Kidney tubule cell (primary cell): ENCODE measurements around the gene MCCC1.
"Not testable (repeated sequence)": the region's sequence is repeated elsewhere in the genome, so short reads cannot be mapped to it uniquely, and the experiment has no call there.

Source experiments
- DNase-seq: peaks from one replicate; pipeline ENCODE4 v3.0.0-alpha.2; 2018; ENCODE audit warnings: low spot score

MCCC1 gene

DNA sequence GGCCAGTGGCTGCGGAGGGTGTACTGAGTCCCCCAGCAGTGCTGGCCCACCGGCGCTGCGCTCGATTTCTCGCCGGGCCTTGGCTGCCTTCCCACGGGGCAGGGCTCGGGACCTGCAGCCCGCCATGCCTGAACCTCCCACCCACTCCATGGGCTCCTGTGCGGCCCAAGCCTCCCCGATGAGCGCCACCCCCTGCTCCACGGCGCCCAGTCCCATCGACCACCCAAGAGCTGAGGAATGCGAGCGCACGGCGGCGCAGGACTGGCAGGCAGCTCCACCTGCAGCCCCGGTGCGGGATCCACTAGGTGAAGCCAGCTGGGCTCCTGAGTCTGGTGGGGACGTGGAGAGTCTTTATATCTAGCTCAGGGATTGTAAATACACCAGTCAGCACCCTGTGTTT, 1.7 kb upstream of the MCCC1 start:
- DNase-seq, result not testable (repeated sequence)

DNA sequence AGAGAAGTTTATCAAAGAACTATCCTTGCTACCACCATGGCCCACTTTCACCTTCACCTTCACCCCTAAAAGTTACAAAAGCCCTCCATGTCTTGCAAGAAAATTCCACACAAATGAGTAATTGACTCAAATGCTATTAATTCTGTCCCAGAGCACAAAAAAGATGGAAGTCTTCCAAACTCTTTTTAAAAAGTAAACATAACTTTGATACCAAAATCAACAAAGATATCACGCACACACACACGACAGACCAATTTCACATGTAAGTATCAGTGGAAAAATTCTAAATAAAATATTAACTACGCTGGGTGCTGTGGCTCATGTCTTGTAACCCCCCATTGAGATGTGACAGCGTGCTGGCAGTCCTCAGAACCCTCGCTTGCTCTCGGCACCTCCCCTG, 1.1 kb upstream of the MCCC1 start:
- no peak for DNase-seq

DNA sequence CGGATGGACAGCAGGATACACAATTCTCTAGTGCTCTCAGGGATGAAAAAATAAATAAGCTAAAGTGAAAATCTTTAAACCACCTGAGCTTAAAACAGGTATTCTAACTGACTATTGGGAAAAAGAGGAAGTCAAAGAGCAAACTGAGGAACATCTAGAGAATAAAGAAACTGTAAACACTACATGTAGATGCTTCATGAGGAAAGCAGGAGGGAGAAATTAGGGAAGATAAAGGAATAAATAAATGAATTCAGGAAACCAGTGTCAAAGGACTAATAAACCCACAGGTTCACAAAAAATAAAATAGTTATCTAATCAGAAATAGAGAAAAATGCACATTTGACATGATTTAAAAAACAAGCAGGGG, 525 bp upstream of the MCCC1 start:
- no peak for DNase-seq

DNA sequence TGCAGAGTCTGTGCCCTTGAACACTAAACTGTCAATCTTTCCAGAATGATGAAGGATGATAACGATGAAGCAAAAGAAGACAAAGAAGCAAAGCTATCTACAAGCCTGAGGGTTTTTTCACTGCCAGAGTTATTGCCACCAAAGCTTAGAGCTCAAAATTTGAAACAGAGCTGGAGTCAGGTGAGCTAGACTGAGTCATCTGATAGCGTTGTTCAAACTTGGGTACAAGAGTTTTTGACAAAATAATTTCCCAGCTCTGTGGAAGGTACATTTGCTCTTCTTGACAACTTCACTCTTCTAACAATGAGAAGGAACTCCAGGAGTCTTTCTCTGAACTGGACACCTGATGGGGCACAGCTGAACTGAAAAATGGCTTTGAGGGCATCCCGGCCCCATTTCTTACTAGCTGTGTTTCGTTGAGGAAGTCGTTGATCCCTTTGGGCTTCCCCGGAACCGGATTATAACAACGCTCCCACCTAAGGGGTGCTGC, 715 bp downstream of the MCCC1 start:
- DNase-seq, result peak; percentile 44

DNA sequence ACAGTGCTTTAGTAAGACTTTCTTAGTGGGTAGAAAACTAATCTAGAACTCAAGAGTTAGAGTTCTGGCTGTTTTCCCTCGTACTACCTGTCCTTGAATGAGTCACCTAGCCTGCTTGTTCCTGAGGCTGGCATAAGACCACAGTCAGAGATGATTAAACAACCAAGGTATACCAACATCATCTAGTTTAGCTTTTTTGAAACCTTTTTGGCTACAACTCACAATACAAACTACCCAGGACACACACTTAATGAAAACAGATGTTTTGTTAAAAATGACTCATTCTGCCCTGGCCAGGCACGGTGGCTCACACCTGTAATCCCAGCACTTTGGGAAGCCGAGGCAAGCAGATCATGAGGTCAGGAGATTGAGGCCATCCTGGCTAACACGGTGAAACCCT, 4.6 kb downstream of the MCCC1 start:
- DNase-seq, result peak; percentile 73

DNA sequence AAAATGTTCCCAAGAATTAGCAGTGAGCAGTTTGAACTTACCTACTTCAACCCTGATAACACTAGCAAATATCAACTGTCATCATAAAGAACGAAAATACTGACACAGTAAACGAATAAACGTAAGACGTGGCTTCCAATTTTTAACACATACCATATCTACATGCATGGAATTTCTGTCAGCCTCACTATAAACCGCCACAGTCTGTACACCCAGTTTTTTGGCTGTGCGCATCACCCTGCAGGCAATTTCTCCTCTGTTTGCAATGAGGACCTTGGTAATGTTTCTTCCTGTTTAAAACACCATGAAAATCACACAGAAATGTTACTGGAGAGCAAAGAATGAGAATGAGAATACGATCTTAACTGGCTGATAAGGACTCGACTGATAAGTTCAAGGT, 7.0 kb downstream of the MCCC1 start:
- no peak for DNase-seq

DNA sequence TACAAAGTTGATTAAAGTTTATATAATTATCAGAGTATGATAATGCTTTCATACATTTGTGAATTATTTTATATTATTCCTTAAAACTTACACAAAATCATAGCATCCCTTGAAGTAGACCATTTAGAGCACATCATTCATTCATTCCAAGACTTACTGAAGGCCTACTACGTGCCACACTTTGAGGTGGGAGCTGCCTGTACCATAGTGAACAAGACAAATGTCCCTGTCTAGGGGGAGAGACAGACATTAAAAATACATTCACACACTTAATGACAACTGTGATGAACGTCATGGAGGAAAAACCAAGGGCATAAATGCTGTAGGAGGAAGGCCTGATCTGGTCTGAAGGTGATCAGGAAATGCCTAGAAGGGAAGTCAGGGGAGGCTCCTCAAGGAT, 12.1 kb downstream of the MCCC1 start:
- no peak for DNase-seq

DNA sequence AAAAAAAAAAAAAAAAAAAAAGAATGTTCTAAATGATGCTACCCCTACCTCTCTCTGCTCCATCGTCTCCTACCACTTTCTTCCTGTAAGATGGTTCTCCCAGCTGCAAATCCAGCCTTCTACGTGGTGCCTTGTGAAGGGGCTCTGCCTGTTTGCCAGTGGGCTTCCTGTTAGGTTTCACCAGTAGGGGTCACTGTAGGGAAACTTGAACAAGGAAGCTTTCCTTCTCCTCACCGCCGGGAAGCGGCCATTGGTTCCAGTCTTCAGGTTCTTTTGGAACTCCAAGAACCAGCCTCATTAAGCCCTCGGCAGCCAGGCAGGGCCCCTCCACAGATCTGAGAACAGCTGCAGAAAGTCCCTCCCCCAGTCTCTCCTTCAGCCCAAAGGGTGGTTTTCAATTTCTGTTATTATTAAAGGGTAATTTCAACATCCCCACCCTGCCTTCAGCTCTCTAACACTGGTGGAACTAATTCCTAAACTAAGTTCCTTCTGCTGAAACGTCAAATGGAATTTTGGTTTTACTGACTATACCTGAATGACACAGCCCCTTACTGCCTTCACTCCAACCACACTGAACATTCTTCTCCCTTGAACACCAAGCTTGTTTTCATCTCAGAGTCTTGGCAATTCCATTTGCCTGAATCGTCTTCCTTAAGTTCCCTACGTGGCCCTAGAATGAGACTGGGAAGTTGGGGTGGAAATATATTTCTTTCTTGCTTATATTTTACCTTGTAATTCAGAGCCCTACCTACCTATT, 13.5 kb downstream of the MCCC1 start:
- peak; percentile 17 for DNase-seq

DNA sequence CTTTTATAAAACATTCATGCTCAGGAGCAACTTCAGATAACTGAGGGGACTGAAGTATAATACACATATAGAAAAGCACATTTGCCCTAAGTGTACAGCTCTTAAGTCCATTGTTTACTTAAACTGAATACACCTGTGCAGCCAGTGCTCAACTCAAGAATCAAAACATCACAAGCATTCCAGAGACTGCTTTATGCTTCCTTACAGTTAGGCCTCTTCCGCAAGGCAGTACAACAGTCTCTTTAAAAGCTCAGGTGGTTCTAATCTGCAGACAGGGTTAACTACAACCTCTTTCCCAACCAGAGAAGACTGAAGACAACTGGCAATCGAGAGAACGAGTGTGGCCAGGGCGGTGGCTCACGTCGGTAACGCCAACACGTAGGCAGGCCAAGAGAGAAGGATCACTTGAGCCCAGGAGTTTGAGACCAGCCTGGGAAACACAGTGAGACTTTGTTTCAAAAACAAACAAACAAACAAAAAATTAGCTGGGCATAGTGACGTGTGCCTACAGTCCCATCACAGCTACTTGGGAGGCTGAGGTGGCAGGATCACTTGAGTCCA, 16.9 kb downstream of the MCCC1 start:
- DNase-seq, result no peak

DNA sequence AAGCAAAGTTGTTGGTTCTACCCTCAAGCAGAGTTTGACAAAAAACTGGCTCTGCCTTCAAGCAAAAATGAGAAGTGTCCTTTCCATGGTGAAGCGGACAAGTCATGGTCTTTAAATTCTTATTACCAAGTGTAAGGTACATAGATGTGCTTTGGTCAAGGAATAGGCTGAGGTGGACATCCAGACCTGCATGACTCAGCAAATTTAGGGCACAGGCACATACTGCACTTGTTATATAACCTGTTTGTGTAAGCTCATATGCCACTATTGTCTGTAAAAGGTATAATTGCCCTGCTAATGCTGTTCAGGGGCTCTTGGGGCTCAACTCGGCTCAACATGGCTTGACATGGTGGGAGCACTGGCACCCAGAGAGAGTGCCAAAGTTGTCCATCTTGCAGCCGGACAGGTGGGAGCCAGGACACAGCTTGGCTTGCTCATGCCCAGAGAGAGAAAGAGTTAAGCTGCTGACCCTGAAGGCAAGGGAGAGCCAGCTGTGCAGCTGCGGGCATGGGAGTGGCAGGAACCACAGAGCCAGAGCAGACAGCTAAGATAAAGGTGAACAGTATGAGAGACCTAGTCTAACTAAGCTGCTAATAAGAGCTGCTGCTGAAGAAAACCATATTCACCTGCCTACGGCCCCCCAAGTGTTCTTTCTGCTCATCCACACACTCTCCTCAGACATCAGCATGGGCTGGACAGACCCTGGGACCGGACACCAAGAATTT, 17.7 kb downstream of the MCCC1 start:
- DNase-seq, result no peak

DNA sequence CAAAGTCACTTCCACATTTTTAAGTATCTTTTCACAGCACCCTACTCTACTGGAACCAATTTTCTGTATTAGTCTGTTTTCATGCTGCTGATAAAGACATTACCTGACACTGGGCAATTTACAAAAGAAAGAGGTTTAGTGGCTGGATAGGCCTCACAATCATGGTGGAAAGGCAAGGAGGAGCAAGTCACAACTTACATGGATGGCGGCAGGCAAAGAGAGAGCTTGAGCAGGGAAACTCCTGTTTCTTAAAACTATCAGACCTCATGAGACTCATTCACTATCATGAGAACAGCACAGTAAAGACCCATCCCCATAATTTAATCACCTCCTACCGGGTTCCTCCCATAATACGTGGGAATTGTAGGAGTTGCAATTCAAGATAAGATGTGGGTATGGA, 18.7 kb downstream of the MCCC1 start:
- DNase-seq, result no peak

DNA sequence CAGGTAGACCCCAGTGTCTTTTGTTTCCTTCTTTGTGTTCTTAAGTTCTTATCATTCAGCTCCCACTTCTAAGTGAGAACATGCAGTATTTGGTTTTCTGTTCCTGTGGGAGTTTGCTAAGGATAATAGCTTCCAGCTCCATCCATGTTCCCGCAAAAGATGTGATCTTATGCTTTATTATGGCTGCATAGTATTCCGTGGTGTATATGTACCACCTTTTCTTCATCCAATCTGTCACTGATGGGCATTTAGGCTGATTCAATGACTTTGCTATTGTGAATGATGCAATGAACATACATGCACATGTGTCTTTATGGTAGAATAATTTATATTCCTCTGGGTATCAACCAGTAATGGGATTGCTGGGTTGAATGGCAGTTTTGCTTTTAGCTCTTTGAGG, 24.4 kb downstream of the MCCC1 start:
- DNase-seq, result no peak

DNA sequence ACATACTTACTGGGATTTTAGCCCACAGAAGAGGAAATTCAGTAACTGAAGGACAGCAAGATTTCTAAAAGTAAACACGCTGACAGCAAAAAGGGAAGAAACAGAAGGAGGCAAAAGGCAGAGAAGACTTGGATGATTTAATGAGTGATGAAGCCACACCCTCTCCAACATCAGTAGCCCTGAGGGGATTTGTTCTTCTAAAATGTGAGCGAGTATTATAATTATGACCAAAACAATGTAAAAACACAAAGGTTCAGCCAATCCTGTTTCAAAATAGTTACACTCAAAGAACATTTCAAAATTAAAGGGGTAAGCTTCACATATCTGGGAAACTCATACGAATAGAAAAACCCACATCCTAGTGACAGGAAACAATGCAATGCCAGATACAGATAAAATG, 25.0 kb downstream of the MCCC1 start:
- DNase-seq, result no peak

DNA sequence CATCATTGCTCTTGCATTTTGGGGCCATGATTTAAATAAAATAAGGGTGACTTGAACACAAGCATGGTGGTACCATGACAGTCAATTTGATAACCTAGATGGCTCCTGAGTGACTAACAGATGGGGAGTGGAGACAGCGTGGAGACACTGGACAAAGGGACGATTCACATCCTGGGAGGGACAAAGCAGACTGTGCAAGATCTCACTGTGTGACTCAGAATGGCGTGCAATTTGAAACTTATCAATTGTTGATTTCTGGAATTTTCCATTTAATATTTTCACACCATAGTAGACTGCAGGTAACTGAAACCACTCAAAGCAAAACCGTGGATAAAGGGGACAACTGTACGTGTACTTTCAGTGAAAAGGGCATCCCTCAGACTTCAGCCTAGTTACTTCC, 25.5 kb downstream of the MCCC1 start:
- DNase-seq, result peak; percentile 42

DNA sequence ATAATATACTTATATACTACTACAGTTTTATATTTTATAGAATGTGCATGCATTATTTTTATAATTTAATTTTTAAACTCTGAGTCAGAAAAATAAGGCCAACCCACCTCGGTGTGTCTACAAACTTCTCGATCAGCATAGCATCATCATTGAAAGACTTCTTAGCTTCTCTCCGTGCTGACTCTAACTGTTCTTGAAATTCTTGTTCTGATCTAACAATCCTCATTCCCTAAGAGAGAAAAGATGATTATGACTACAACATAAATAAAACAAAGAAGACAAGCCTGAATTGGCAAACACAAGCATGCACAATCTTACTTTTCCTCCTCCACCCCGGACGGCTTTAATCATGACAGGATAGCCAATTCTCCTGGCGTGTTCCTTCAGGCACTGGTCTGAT, 28.4 kb downstream of the MCCC1 start:
- no peak for DNase-seq

DNA sequence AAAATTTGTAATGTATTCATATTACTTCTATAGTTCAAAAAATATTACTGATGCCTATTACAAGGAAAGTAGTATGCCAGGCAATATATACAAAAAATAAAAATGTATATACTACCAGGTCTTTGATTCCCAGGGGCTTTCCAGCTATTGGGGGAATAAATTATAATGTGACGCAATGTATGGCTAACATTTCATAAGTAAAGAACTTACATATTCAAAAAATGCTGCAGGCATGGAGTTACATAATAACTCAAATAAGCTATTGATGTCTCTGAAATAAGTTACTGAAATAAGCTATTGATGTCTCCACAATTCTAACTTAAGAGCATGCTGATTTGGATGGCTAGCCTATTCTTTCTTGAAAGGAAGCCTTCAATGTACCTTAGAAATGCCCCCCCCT, 30.2 kb downstream of the MCCC1 start:
- no peak for DNase-seq

DNA sequence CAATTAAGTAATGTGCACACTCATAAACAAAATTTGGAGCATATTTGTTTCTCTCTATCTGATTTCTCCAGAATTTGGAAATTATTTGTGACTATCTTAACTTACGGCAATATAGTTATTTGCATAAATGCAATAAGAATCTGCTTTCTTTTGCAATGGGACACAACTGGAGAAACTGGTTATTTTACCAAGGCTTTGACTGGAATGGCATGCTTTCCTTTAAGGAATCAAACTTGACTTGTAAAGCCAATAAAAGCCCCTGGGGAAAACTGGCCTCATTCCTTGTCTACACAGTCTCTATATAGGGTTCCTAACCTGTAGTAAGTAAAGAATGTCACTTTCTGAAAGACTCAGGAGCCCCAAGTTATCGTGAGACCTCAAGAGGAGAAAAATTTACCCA, 32.4 kb downstream of the MCCC1 start:
- not testable (repeated sequence) for DNase-seq

DNA sequence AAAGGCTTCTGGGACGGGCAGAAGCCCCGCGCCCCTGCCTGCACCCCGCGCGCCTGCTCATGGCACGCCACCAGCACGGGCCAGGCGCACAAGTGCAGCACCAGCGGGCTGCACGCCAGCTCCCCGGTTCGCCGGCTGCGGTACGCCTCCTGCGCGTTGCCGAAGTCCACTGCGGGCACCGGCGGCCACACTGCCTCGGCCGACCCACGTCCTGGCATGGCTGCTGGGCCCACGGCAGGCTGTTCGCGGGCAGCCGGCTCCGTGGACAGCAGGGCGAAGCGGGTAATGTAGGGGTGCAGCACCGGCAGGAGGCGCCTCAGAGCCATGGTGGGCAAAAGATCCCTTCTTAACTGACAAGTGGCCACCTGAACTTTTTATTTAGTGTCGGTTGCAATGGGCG, 34.8 kb downstream of the MCCC1 start:
- no peak for DNase-seq

DNA sequence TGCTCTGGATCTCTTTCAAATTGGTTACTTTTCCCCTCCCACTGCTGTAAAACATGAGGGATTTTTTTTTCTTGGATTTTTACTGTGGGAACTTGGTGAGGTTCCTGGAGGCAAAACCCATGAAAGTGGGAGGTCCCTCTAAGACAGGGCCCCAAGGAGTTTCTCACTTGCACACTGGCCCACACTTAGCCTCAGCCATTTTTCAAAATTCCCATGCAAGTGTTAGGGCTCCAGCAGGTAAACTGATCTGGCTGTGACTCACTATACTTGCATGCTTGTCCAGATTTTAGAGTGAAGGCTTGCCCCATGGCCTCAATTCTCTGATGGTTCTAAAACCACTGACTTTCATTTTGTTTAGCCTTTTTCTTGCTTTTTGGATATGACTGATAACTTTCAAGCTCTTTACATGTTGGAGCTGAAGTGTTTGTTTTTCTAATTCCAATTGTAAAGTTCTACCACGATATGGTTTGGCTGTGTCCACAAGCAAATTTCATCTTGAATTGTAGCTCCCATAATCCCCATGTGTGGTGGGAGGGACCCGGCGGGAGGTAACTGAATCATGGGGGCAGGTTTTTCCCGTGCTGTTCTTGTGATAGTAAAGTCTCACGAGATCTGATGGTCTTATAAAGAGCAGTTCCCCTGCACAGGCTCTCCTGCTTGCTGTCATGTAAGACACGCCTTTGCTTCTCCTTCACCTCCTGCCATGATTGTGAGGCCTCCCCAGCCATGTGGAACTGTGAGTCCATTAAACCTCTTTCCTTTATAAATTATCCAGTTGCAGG, 37.7 kb downstream of the MCCC1 start:
- DNase-seq, result no peak

DNA sequence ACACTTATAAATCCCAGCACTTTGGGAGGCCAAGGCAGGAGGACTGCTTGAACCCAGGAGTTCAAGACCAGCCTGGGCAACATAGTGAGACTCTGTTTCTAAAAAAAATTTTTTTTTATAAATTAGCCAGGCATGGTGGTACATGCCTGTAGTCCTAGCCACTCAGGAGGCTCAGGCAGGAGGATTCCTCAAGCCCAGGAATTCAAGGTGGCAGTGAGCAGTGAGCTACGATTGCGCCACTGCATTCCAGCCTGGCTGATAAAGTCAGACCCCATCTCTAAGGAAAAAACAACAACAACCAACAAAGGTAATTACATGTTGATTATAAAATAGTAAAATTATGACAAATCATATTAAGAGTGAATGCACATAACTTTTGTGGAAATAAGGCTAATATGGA, 40.9 kb downstream of the MCCC1 start:
- DNase-seq, result no peak

DNA sequence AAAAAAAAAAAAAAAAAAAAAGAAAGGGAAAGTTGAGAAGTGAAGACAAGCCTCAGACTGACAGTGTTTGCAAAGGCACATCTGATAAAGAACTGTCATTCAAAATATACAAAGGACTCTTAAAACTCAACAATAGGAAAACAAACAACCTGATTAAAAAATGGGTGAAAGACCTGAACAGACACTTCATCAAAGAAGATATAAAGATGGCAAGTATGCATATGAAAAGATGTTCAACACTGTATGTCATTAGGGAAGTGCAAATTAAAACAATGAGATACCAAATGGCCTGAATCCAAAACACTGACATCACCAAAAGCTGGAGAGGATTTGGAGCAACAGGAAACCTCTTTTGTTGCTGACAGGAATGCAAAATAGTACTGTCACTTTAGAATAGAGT, 48.6 kb downstream of the MCCC1 start:
- DNase-seq, result no peak

DNA sequence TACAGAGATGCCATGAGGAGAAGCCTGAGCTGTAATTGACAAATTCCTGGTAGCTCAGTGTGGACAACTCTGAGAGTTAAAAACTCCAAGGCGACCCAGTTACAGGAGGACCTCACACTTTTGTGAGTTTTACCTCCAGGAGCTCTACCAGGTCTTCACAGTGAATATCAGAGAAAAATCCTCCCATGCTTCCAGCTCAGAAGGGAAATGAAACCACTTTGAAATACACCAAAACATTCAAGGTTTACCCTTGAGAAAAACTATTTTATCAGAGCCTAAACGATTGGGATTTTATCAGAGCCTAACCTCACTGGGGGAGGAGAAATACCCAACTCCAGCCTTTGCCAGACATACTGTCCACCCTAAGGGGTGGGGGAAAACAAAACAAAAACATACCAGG, 52.4 kb downstream of the MCCC1 start:
- no peak for DNase-seq
